GM21786 (cell line): ENCODE data around the gene LTBP3.

Experiments used
- ATAC-seq: cut with Tn5 transposase; IDR thresholded peaks from one replicate; pipeline ENCODE4 v1.9.1; 2021; ENCODE audit not compliant: unreplicated experiment

The LTBP3 gene

GRCh38 chr11:65555693-65556231, 2.4 kb downstream of the LTBP3 start:
- no peak for ATAC-seq

- ATAC-seq = no peak
Observed at GRCh38 chr11:65554842-65555430, 3.2 kb downstream of the LTBP3 start.

GRCh38 chr11:65554057-65554818, 3.9 kb downstream of the LTBP3 start:
- no peak for ATAC-seq

- ATAC-seq = no peak
Observed at GRCh38 chr11:65553301-65554001, 4.7 kb downstream of the LTBP3 start.

GRCh38 chr11:65552388-65552951, 5.7 kb downstream of the LTBP3 start:
- ATAC-seq = no peak

- ATAC-seq = no peak
Observed at GRCh38 chr11:65551572-65552387, 6.4 kb downstream of the LTBP3 start.

GRCh38 chr11:65549096-65549495, 9.1 kb downstream of the LTBP3 start:
- ATAC-seq = no peak

GRCh38 chr11:65548395-65548794, 9.8 kb downstream of the LTBP3 start:
- no peak for ATAC-seq

GRCh38 chr11:65547446-65548125, 10.6 kb downstream of the LTBP3 start:
- ATAC-seq = no peak

- ATAC-seq = peak; percentile 63
Observed at GRCh38 chr11:65546217-65546958, 11.8 kb downstream of the LTBP3 start.

- ATAC-seq = no peak
Observed at GRCh38 chr11:65545853-65546216, 12.3 kb downstream of the LTBP3 start.

- no peak for ATAC-seq
Observed at GRCh38 chr11:65542738-65543390, 15.3 kb downstream of the LTBP3 start.

GRCh38 chr11:65541093-65541982, 16.8 kb downstream of the LTBP3 start:
- ATAC-seq = no peak

GRCh38 chr11:65540290-65541092, 17.7 kb downstream of the LTBP3 start:
- ATAC-seq = peak; percentile 63

- ATAC-seq = peak; percentile 39
Observed at GRCh38 chr11:65539744-65540289, 18.3 kb downstream of the LTBP3 start.

GRCh38 chr11:65538915-65539743, 19.0 kb downstream of the LTBP3 start:
- no peak for ATAC-seq
